Hepatocyte (in vitro differentiated cells): ENCODE results near the gene TLCD3B. TPM values are rescaled to one million over a fixed set of nuclear protein-coding genes. Genes with fewer than 3 reads are reported as not detected.

Experiments
- DNase-seq: peaks from one replicate; pipeline ENCODE4 v3.0.0-alpha.2; 2016; ENCODE audit warnings: low spot score
- H2AFZ ChIP-seq: fragments of 200-600 bp; sonication (generic); 2 replicates; pipeline ENCODE4 v1.6.0; 2016; ENCODE audit warnings: antibody characterized with exemption, mild to moderate bottlenecking
- H3K27ac ChIP-seq: fragments of 200-600 bp; sonication (generic); 2 replicates; pipeline ENCODE4 v1.5.1; 2016; ENCODE audit warnings: mild to moderate bottlenecking
- H3K27me3 ChIP-seq: fragments of 200-600 bp; sonication (generic); 2 replicates; pipeline ENCODE4 v1.6.1; 2016
- H3K36me3 ChIP-seq: fragments of 200-600 bp; sonication (generic); replicated peaks from 2 replicates; pipeline ENCODE4 v1.5.1; 2016; ENCODE audit warnings: low read depth; ENCODE audit not compliant: insufficient read depth
- H3K4me1 ChIP-seq: fragments of 200-600 bp; sonication (generic); 2 replicates; pipeline ENCODE4 v1.5.1; 2016; ENCODE audit warnings: mild to moderate bottlenecking, moderate library complexity; ENCODE audit not compliant: insufficient read depth
- H3K4me2 ChIP-seq: fragments of 200-600 bp; sonication (generic); 2 replicates; pipeline ENCODE4 v1.6.0; 2016
- H3K4me3 ChIP-seq: fragments of 200-600 bp; sonication (generic); 2 replicates; pipeline ENCODE4 v1.5.1; 2016; ENCODE audit warnings: mild to moderate bottlenecking
- H3K79me2 ChIP-seq: fragments of 200-600 bp; sonication (generic); 2 replicates; pipeline ENCODE4 v1.6.0; 2017; ENCODE audit warnings: mild to moderate bottlenecking
- H3K9me2 ChIP-seq: fragments of 200-600 bp; sonication (generic); replicated peaks from 2 replicates; pipeline ENCODE4 v1.6.0; 2017; ENCODE audit warnings: mild to moderate bottlenecking; ENCODE audit not compliant: insufficient read depth
- H3K9me3 ChIP-seq: fragments of 200-600 bp; sonication (generic); 2 replicates; pipeline ENCODE4 v1.5.1; 2016; ENCODE audit warnings: low read depth, mild to moderate bottlenecking
- H4K20me1 ChIP-seq: fragments of 200-600 bp; sonication (generic); 2 replicates; pipeline ENCODE4 v1.6.0; 2016; ENCODE audit warnings: mild to moderate bottlenecking; ENCODE audit not compliant: insufficient read depth, poor library complexity, severe bottlenecking
- EZH2 ChIP-seq: fragments of 200-600 bp; sonication (generic); IDR thresholded peaks from 2 replicates; pipeline ENCODE4 v1.6.1; 2016; ENCODE audit warnings: antibody characterized with exemption, mild to moderate bottlenecking, borderline replicate concordance
- EZH2phosphoT487 ChIP-seq: fragments of 200-600 bp; sonication (generic); IDR thresholded peaks from one replicate; pipeline ENCODE4 v1.6.1; 2018; ENCODE audit warnings: antibody characterized with exemption, mild to moderate bottlenecking, low read depth, moderate library complexity; ENCODE audit not compliant: unreplicated experiment, severe bottlenecking
- WGBS: methylation state at CpG from one replicate; pipeline ENCODE4 v1.1.6; 2016; ENCODE audit warnings: low lambda C conversion rate; ENCODE audit errors: missing lambda C conversion rate; 5-methylcytosine and 5-hydroxymethylcytosine counted together
- polyA plus RNA-seq: library from polyadenylated mRNA; unstranded; fragments of >200 nt; fragmentation: Nextera tagmentation; extraction: Ambion mirVana; gene quantifications from 2 replicates; pipeline ENCODE4 v1.2.1, GENCODE V29; 2016
- total RNA-seq: library from RNA; depleted of rRNA; stranded (reverse); fragments of >200 nt; gene quantifications from 2 replicates; pipeline ENCODE4 v1.2.3, GENCODE V29; 2014
- TF ChIP-seq, protein P1 (sequence below): fragments of 200-600 bp; sonication (generic); IDR thresholded peaks from 2 replicates; pipeline ENCODE4 v1.5.1; 2016; ENCODE audit warnings: antibody characterized with exemption, mild to moderate bottlenecking; ENCODE audit not compliant: poor library complexity

TLCD3B gene
- total and polyA plus RNA-seq, 2 experiments from 2014 or later = not detected

GRCh38 chr16:30067584-30067916 is 36.5 kb upstream of the TLCD3B start:
- Histone ChIP-seq H3K4me2 (peak overlapping the region; percentile 89), H3K36me3 (no peaks in the 10 kb centered on the region), H3K27me3 (no peaks in the 10 kb centered on the region), H4K20me1 (peaks cover 15% of the 10 kb centered on the region), H3K27ac (no peak overlapping the region), H3K4me1 (peaks cover 20% of the 10 kb centered on the region), H3K4me3 (no peak overlapping the region), H3K9me2 (no peaks in the 10 kb centered on the region), H2AFZ (no peak overlapping the region), H3K79me2 (peaks cover 47% of the 10 kb centered on the region), H3K9me3 (no peaks in the 10 kb centered on the region)
- TF ChIP-seq EZH2 (no peak), EZH2phosphoT487 (no peak)
- TF ChIP-seq, protein P1, sequence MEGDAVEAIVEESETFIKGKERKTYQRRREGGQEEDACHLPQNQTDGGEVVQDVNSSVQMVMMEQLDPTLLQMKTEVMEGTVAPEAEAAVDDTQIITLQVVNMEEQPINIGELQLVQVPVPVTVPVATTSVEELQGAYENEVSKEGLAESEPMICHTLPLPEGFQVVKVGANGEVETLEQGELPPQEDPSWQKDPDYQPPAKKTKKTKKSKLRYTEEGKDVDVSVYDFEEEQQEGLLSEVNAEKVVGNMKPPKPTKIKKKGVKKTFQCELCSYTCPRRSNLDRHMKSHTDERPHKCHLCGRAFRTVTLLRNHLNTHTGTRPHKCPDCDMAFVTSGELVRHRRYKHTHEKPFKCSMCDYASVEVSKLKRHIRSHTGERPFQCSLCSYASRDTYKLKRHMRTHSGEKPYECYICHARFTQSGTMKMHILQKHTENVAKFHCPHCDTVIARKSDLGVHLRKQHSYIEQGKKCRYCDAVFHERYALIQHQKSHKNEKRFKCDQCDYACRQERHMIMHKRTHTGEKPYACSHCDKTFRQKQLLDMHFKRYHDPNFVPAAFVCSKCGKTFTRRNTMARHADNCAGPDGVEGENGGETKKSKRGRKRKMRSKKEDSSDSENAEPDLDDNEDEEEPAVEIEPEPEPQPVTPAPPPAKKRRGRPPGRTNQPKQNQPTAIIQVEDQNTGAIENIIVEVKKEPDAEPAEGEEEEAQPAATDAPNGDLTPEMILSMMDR = no peak
- 95% methylated on average over 6 of the region's 6 CpGs for WGBS
- no peak for DNase-seq

DNA sequence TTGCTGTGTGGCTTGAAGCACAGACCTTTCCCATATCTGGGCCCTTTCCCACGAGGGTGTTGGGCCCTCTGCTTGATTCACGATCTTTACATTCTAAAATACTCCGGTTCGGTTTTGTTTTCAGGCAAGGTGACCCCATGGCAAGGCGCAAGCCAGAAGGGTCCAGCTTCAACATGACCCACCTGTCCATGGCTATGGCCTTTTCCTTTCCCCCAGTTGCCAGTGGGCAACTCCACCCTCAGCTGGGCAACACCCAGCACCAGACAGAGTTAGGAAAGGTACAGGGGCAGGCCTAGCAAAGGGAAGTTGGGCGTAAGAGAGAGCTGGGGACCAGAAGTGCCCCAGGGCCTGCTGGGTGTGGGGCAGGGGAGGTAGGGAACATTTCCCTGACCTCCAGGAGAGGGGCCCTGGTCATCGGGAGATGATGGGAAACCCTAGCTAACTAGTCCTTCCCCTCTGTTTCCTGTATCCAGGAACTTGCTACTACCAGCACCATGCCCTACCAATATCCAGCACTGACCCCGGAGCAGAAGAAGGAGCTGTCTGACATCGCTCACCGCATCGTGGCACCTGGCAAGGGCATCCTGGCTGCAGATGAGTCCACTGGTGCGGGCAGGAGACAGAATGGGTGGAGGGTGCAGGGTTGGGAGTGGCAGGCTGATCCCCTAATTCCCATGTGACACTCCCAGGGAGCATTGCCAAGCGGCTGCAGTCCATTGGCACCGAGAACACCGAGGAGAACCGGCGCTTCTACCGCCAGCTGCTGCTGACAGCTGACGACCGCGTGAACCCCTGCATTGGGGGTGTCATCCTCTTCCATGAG is 35.9 kb upstream of the TLCD3B start:
- Histone ChIP-seq H3K9me3 (no peaks in the 10 kb centered on the region), H3K9me2 (no peaks in the 10 kb centered on the region), H3K79me2 (peaks cover 47% of the 10 kb centered on the region), H2AFZ (no peak overlapping the region), H3K4me1 (peaks cover 20% of the 10 kb centered on the region), H3K27ac (peak overlapping the region; percentile 98), H4K20me1 (peaks cover 15% of the 10 kb centered on the region), H3K4me3 (peak overlapping the region; percentile 86), H3K4me2 (peak overlapping the region; percentile 89), H3K36me3 (no peaks in the 10 kb centered on the region), H3K27me3 (no peaks in the 10 kb centered on the region)
- no peak for DNase-seq
- TF ChIP-seq, protein P1 = no peak
- no peak for TF ChIP-seq EZH2
- no peak for TF ChIP-seq EZH2phosphoT487
- 81% methylated on average over 21 of the region's 21 CpGs for WGBS

GRCh38 chr16:30065943-30066760 is 35.1 kb upstream of the TLCD3B start:
- Histone ChIP-seq H2AFZ (no peak overlapping the region), H3K79me2 (peaks cover 47% of the 10 kb centered on the region), H4K20me1 (peaks cover 15% of the 10 kb centered on the region)

More at GRCh38 chr16:30065943-30066760, 35.1 kb upstream of the TLCD3B start:
- peaks cover 21% of the 10 kb centered on the region for H3K4me1 ChIP-seq
- peak; percentile 80 for DNase-seq
- peak overlapping the region; percentile 89 for H3K4me2 ChIP-seq
- peak overlapping the region; percentile 86 for H3K4me3 ChIP-seq
- peak overlapping the region; percentile 98 for H3K27ac ChIP-seq
- under 1% methylated on average over 40 of the region's 44 CpGs for WGBS
- no peak for TF ChIP-seq EZH2phosphoT487
- TF ChIP-seq, protein P1 = no peak
- H3K9me3 ChIP-seq = no peaks in the 10 kb centered on the region
- H3K36me3 ChIP-seq = no peaks in the 10 kb centered on the region
- no peaks in the 10 kb centered on the region for H3K9me2 ChIP-seq
- no peaks in the 10 kb centered on the region for H3K27me3 ChIP-seq
